H1 (cell line): ENCODE measurements around the gene TGOLN2. TPM values are rescaled to one million over a fixed set of nuclear protein-coding genes. Genes with fewer than 3 reads are reported as not detected.

Experiments used
- CTCF ChIA-PET: fragments of 300-600 bp; sonication (Branson Sonifier 250); formaldehyde crosslinking; loops from one replicate; lab custom pipeline; 2021; ENCODE audit not compliant: partially characterized antibody; lab: Charles Lee
- POLR2A ChIA-PET: fragments of 300-600 bp; sonication (Branson Sonifier 250); formaldehyde crosslinking; loops from one replicate; lab custom pipeline; 2021; ENCODE audit warnings: inconsistent platforms; ENCODE audit not compliant: partially characterized antibody; lab: Charles Lee
- DNase-seq, 2 experiments: peaks; one replicate each; pipeline versions ENCODE4 v3.0.0 to v3.0.0-alpha.2; 2010 to 2022; ENCODE audit warnings: low spot score in 2 of 2, low read depth in 1 of 2, mixed read lengths in 1 of 2
- FAIRE-seq: peaks from 2 replicates; lab custom pipeline; 2011; peaks lifted over from hg19 to GRCh38; lab: Jason Lieb, UNC
- H2AFZ ChIP-seq: 2 replicates; pipeline ENCODE4 v1.8.1; 2012; ENCODE audit warnings: low read length, inconsistent platforms
- H2AK5ac ChIP-seq: 2 replicates; pipeline ENCODE4 v1.6.1; 2013; ENCODE audit warnings: low read depth, low read length
- H2BK120ac ChIP-seq: replicated peaks from 2 replicates; pipeline ENCODE3; 2013; ENCODE audit warnings: low read depth, low read length, inconsistent platforms
- H2BK12ac ChIP-seq: 2 replicates; pipeline ENCODE4 v1.6.1; 2013; ENCODE audit warnings: low read depth, low read length
- H2BK15ac ChIP-seq: 2 replicates; pipeline ENCODE4 v1.6.1; 2013; ENCODE audit warnings: low read length
- H2BK20ac ChIP-seq: 2 replicates; pipeline ENCODE4 v1.6.1; 2013; ENCODE audit warnings: low read length
- H2BK5ac ChIP-seq: 2 replicates; pipeline ENCODE4 v1.6.1; 2013; ENCODE audit warnings: low read depth, low read length
- H3K14ac ChIP-seq: 2 replicates; pipeline ENCODE4 v1.6.1; 2013; ENCODE audit warnings: inconsistent platforms; ENCODE audit not compliant: insufficient read length
- H3K18ac ChIP-seq: 2 replicates; pipeline ENCODE4 v1.6.1; 2013; ENCODE audit warnings: low read length; ENCODE audit errors: extremely low read depth
- H3K23ac ChIP-seq: 2 replicates; pipeline ENCODE4 v1.6.1; 2013; ENCODE audit warnings: inconsistent platforms; ENCODE audit not compliant: insufficient read length
- H3K23me2 ChIP-seq: 2 replicates; pipeline ENCODE4 v1.6.1; 2013; ENCODE audit warnings: low read depth, low read length
- H3K27ac ChIP-seq: 2 replicates; pipeline ENCODE4 v1.6.1; 2011; ENCODE audit warnings: low read depth, low read length, inconsistent platforms
- H3K27me3 ChIP-seq, 4 experiments: replicated peaks in 1 of 4; 1 replicate in 1 of 4; 2 replicates in 3 of 4; pipeline versions ENCODE4 v1.6.1 to v1.8.1; 2011 to 2013; ENCODE audit warnings: low read length in 3 of 4, mild to moderate bottlenecking in 3 of 4, inconsistent platforms in 2 of 4, mixed read lengths in 2 of 4, moderate library complexity in 1 of 4; ENCODE audit not compliant: control insufficient read depth in 3 of 4, insufficient read depth in 3 of 4; ENCODE audit errors: extremely low read depth in 1 of 4
- H3K36me3 ChIP-seq, 4 experiments: 2 replicates each; pipeline versions ENCODE4 v1.6.1 to v1.8.1; 2011 to 2013; ENCODE audit warnings: mild to moderate bottlenecking in 4 of 4, low read length in 3 of 4, moderate library complexity in 2 of 4, control low read depth in 1 of 4, inconsistent platforms in 1 of 4; ENCODE audit not compliant: insufficient read depth in 4 of 4, control insufficient read depth in 2 of 4
- H3K4ac ChIP-seq: replicated peaks from 2 replicates; pipeline ENCODE3; 2013; ENCODE audit warnings: low read length, low read depth, mixed read lengths, inconsistent platforms; ENCODE audit not compliant: insufficient read length
- H3K4me1 ChIP-seq, 4 experiments: replicated peaks in 1 of 4; 1 replicate in 1 of 4; 2 replicates in 3 of 4; pipeline versions ENCODE4 v1.6.1 to v1.8.1; 2011 to 2013; ENCODE audit warnings: low read length in 3 of 4, inconsistent platforms in 2 of 4, mixed read lengths in 1 of 4; ENCODE audit not compliant: insufficient read depth in 4 of 4, control insufficient read depth in 3 of 4
- H3K4me2 ChIP-seq, 2 experiments: 2 replicates each; pipeline versions ENCODE4 v1.6.1 to v1.8.1; 2011 to 2013; ENCODE audit warnings: low read depth in 2 of 2, low read length in 2 of 2, control low read depth in 1 of 2, inconsistent platforms in 1 of 2, mild to moderate bottlenecking in 1 of 2; ENCODE audit not compliant: insufficient read depth in 1 of 2
- H3K4me3 ChIP-seq, 4 experiments: fragments of 200-600, 300-600 bp in 1 of 4; sonication (generic), shearing (Covaris generic), sonication (Bioruptor Twin) in 1 of 4; 2 replicates each; pipeline versions ENCODE4 v1.5.1 to v1.8.1; 2011 to 2016; ENCODE audit warnings: low read length in 4 of 4, low read depth in 3 of 4, control low read depth in 2 of 4, inconsistent platforms in 2 of 4, mild to moderate bottlenecking in 2 of 4, mixed read lengths in 1 of 4, moderate library complexity in 1 of 4; ENCODE audit not compliant: insufficient read depth in 2 of 4; ENCODE audit errors: extremely low read depth in 1 of 4
- H3K56ac ChIP-seq: replicated peaks from 2 replicates; pipeline ENCODE3; 2013; ENCODE audit warnings: low read depth, mild to moderate bottlenecking, mixed read lengths, low read length, inconsistent platforms; ENCODE audit not compliant: insufficient read length
- H3K79me1 ChIP-seq: 2 replicates; pipeline ENCODE4 v1.6.1; 2013; ENCODE audit warnings: low read depth, low read length, control low read depth
- H3K79me2 ChIP-seq, 2 experiments: 2 replicates each; pipeline versions ENCODE4 v1.6.1 to v1.8.1; 2012 to 2013; ENCODE audit warnings: low read length in 2 of 2, mild to moderate bottlenecking in 2 of 2, inconsistent platforms in 1 of 2; ENCODE audit not compliant: insufficient read depth in 2 of 2, control insufficient read depth in 1 of 2
- H3K9ac ChIP-seq, 4 experiments: replicated peaks in 1 of 4; 1 replicate in 1 of 4; 2 replicates in 3 of 4; pipeline versions ENCODE4 v1.6.1 to v1.8.1; 2011 to 2013; ENCODE audit warnings: low read depth in 3 of 4, low read length in 3 of 4, control low read depth in 2 of 4, mild to moderate bottlenecking in 2 of 4, moderate library complexity in 2 of 4, inconsistent platforms in 1 of 4; ENCODE audit errors: extremely low read depth in 1 of 4
- H3K9me3 ChIP-seq, 2 experiments: 2 replicates each; pipeline versions ENCODE4 v1.6.1 to v1.8.1; 2012 to 2013; ENCODE audit warnings: mild to moderate bottlenecking in 2 of 2, moderate library complexity in 2 of 2, control low read depth in 1 of 2, inconsistent platforms in 1 of 2, low read depth in 1 of 2, low read length in 1 of 2, mixed read lengths in 1 of 2; ENCODE audit not compliant: insufficient read depth in 2 of 2
- H4K20me1 ChIP-seq, 2 experiments: replicated peaks in 1 of 2; 2 replicates each; pipeline versions ENCODE3 to v1.8.1; 2011 to 2013; ENCODE audit warnings: inconsistent platforms in 2 of 2, low read length in 2 of 2, mild to moderate bottlenecking in 1 of 2; ENCODE audit not compliant: insufficient read depth in 2 of 2, control insufficient read depth in 1 of 2
- H4K5ac ChIP-seq: 2 replicates; pipeline ENCODE4 v1.6.1; 2013; ENCODE audit warnings: low read length, low read depth, mixed read lengths, inconsistent platforms; ENCODE audit not compliant: insufficient read length
- H4K8ac ChIP-seq: 2 replicates; pipeline ENCODE4 v1.8.0; 2013; ENCODE audit warnings: mild to moderate bottlenecking, moderate library complexity, low read length, inconsistent platforms; ENCODE audit not compliant: insufficient read depth; ENCODE audit errors: extremely low read depth
- H4K91ac ChIP-seq: replicated peaks from 2 replicates; pipeline ENCODE3; 2013; ENCODE audit warnings: low read length, mixed read lengths, inconsistent platforms; ENCODE audit not compliant: insufficient read length
- NRF1 ChIP-seq: IDR thresholded peaks from 2 replicates; pipeline ENCODE4 v1.6.1; 2011; ENCODE audit warnings: mild to moderate bottlenecking, low read depth, low read length, improper control_type of control experiment
- SP1 ChIP-seq: IDR thresholded peaks from 2 replicates; pipeline ENCODE4 v1.6.1; 2011; ENCODE audit warnings: low read depth, low read length
- YY1 ChIP-seq: IDR thresholded peaks from 2 replicates; pipeline ENCODE4 v1.6.1; 2011; ENCODE audit warnings: low read depth, mild to moderate bottlenecking, low read length
- WGBS, 2 experiments: shearing (Covaris generic) in 1 of 2; methylation state at CpG; one replicate each; pipeline versions ENCODE4 v1.1.6 to v1.1.7; 2013 to 2015; ENCODE audit warnings: low lambda C conversion rate in 2 of 2, mixed read lengths in 2 of 2, inconsistent platforms in 1 of 2, low coverage in 1 of 2, missing lambda C conversion rate in 1 of 2; ENCODE audit not compliant: insufficient replicate concordance in 2 of 2, insufficient coverage in 1 of 2, insufficient read length in 1 of 2; ENCODE audit errors: extremely low coverage in 1 of 2, missing lambda C conversion rate in 1 of 2; 5-methylcytosine and 5-hydroxymethylcytosine counted together
- polyA plus RNA-seq, 7 experiments: library from polyadenylated mRNA; depleted of rRNA in 3 of 7; stranded (reverse) in 5 of 7; unstranded in 2 of 7; fragments of >200 nt in 5 of 7; fragments of 200-250 nt in 2 of 7; gene quantifications; 1 replicate in 5 of 7; 2 replicates in 1 of 7; 4 replicates in 1 of 7; pipeline versions ENCODE4 v1.2.1 to v1.2.3, GENCODE V29; 2011 to 2013; ENCODE audit warnings: missing spikeins in 2 of 7, mixed read lengths in 2 of 7
- total RNA-seq: library from RNA; stranded (reverse); fragmentation: NEBNext Ultra II Directional; extraction: Animal tissue kit (Norgen Biotek cat#: 25700); gene quantifications from 2 replicates; pipeline ENCODE4 v1.2.1, GENCODE V29; 2021
- TF ChIP-seq, protein P1 (sequence below): IDR thresholded peaks from 2 replicates; pipeline ENCODE4 v1.6.1; 2011; ENCODE audit warnings: low read length, improper control_type of control experiment

TGOLN2 gene
- total and polyA plus RNA-seq, 2 of the 8 experiments (the other 6 are each of a cell fraction or from before 2014, with no cell fraction given) = 33.9 to 38.9 TPM

GRCh38 chr2:85327160-85327821, 498 bp downstream of the TGOLN2 start:
- DNase-seq (no peak), FAIRE-seq (no peak)
- Histone ChIP-seq H3K4me2 (peak overlapping the region; percentile 86 to 99), H3K4me3 (peak overlapping the region; percentile 61 to 96 (median 84)), H4K5ac (no peak overlapping the region), H3K4ac (peak overlapping the region; percentile 91), H3K23ac (no peak overlapping the region), H3K23me2 (peaks cover 17% of the 10 kb centered on the region), H2BK15ac (no peak overlapping the region), H4K8ac (peak overlapping the region; percentile 92), H2BK120ac (no peak overlapping the region), H3K36me3 (peaks cover 15 to 30% (median 20%) of the 10 kb centered on the region in 4 experiments), H3K27ac (peak overlapping the region; percentile 99; the same call in 1 of the 2 replicates), H3K79me1 (peaks cover 17% of the 10 kb centered on the region), H3K27me3 (no peaks in the 10 kb centered on the region; a peak in 1 of 7 replicates), H3K9me3 (no peaks in the 10 kb centered on the region), H3K14ac (no peak overlapping the region), H2BK5ac (peak overlapping the region; percentile 100), H2BK12ac (peak overlapping the region; percentile 29), H2AFZ (no peak overlapping the region), H2AK5ac (no peak overlapping the region), H4K20me1 (peaks cover 0 to 9% of the 10 kb centered on the region in 2 experiments), H3K79me2 (peaks cover 9 to 24% of the 10 kb centered on the region in 2 experiments), H4K91ac (peak overlapping the region; percentile 87), H3K4me1 (peaks cover 0 to 13% (median 7%) of the 10 kb centered on the region in 4 experiments; a peak in 6 of 7 replicates), H3K18ac (peak overlapping the region; percentile 99), H3K9ac (peak overlapping the region; percentile 89 to 99 (median 94)), H3K56ac (peak overlapping the region; percentile 52), H2BK20ac (no peak overlapping the region)
- 13% methylated on average over 35 of the region's 41 CpGs; no CpG with 5 or more reads in 1 of the 2 experiments for WGBS, 2 experiments
- ChIA-PET POLR2A (interaction anchor here (0.8 to 6.2 kb wide), 22 partner anchors 9 to 261 kb away, joined by 3 to 70 read pairs (median 5); partner anchors contain the start of genes ELMOD3, GGCX, MAT2A and RETSAT), CTCF (interaction anchor here (0.6 to 2.2 kb wide), 8 partner anchors 9 to 265 kb away, joined by 3 to 8 read pairs (median 3); no protein-coding TSS in a partner anchor)
- TF ChIP-seq, protein P1, sequence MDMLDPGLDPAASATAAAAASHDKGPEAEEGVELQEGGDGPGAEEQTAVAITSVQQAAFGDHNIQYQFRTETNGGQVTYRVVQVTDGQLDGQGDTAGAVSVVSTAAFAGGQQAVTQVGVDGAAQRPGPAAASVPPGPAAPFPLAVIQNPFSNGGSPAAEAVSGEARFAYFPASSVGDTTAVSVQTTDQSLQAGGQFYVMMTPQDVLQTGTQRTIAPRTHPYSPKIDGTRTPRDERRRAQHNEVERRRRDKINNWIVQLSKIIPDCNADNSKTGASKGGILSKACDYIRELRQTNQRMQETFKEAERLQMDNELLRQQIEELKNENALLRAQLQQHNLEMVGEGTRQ = no peak
- no peak for TF ChIP-seq NRF1
- TF ChIP-seq SP1 = no peak
- no peak for TF ChIP-seq YY1
